ENCODE results near the gene CFAP74.

CFAP74 gene

GRCh38 chr1:1874901-1875300, 128.7 kb downstream of the CFAP74 start:
- Histone ChIP-seq H3K27ac (replicated peaks; ENCODE audit: low read length) (no peak overlapping the region), H3K23ac (ENCODE audit: low read depth, low read length, poor library complexity) (no peak overlapping the region), H2BK5ac (ENCODE audit: low read length) (no peak overlapping the region), H3K4ac (ENCODE audit: low read length) (no peak overlapping the region), H2BK15ac (ENCODE audit: low read length) (no peak overlapping the region), H3K79me1 (ENCODE audit: low read depth, low read length) (peaks cover 5% of the 10 kb centered on the region), H3K9ac (ENCODE audit: low read depth, low read length, poor library complexity) (no peak overlapping the region), H3K18ac (ENCODE audit: low read length) (no peak overlapping the region), H3K14ac (ENCODE audit: low read length) (no peak overlapping the region), H2BK120ac (ENCODE audit: low read depth, low read length) (no peak overlapping the region), H2AFZ (ENCODE audit: low read length) (no peak overlapping the region), H3K4me2 (ENCODE audit: insufficient read depth, low read length, poor library complexity, severe bottlenecking) (no peak overlapping the region), H4K91ac (ENCODE audit: low read depth, low read length, poor library complexity) (no peak overlapping the region), H3K27me3 (ENCODE audit: control insufficient read depth in 3 of 3, insufficient read depth in 3 of 3, low read depth in 1 of 3, low read length in 3 of 3) (no peaks in the 10 kb centered on the region), H2BK12ac (ENCODE audit: low read length) (no peak overlapping the region), H4K8ac (ENCODE audit: low read depth, low read length) (no peak overlapping the region), H3K9me3 (replicated peaks in 1 of 2; ENCODE audit: control insufficient read depth in 2 of 2, insufficient read depth in 1 of 2, low read depth in 1 of 2, low read length in 2 of 2) (peaks cover 3 to 38% of the 10 kb centered on the region in 2 donors), H3K36me3 (replicated peaks in 1 of 2; ENCODE audit: control insufficient read depth in 2 of 2, insufficient read depth in 2 of 2, low read length in 2 of 2) (peaks cover 34 to 98% of the 10 kb centered on the region in 2 donors), H3K4me3 (ENCODE audit: low read length in 2 of 2) (no peak overlapping the region), H3K4me1 (ENCODE audit: control insufficient read depth in 2 of 2, insufficient read depth in 1 of 2, low read depth in 1 of 2, low read length in 2 of 2) (peaks cover 0 to 4% of the 10 kb centered on the region in 2 donors), H2AK5ac (ENCODE audit: low read depth, low read length) (no peak overlapping the region)
- DNase-seq (ENCODE audit: low spot score) = no peak
- WGBS, 2 donors (ENCODE audit: extremely low coverage in 2 of 2, insufficient read length in 2 of 2, insufficient replicate concordance in 1 of 2) = no CpG with 5 or more reads among the region's 7 CpGs

GRCh38 chr1:1873186-1873585, 130.4 kb downstream of the CFAP74 start:
- H3K4me3 ChIP-seq (ENCODE audit: low read length in 2 of 2) = no peak overlapping the region
- no peak for DNase-seq (ENCODE audit: low spot score)
- H3K9me3 ChIP-seq (replicated peaks in 1 of 2; ENCODE audit: control insufficient read depth in 2 of 2, insufficient read depth in 1 of 2, low read depth in 1 of 2, low read length in 2 of 2) = peaks cover 3 to 34% of the 10 kb centered on the region in 2 donors
- no peak overlapping the region for H3K4me2 ChIP-seq (ENCODE audit: insufficient read depth, low read length, poor library complexity, severe bottlenecking)
- H2BK120ac ChIP-seq (ENCODE audit: low read depth, low read length) = no peak overlapping the region
- H3K23ac ChIP-seq (ENCODE audit: low read depth, low read length, poor library complexity) = no peak overlapping the region
- H2BK5ac ChIP-seq (ENCODE audit: low read length) = no peak overlapping the region
- no peak overlapping the region for H4K91ac ChIP-seq (ENCODE audit: low read depth, low read length, poor library complexity)
- H2AFZ ChIP-seq (ENCODE audit: low read length) = no peak overlapping the region
- H2BK15ac ChIP-seq (ENCODE audit: low read length) = no peak overlapping the region
- peaks cover 0 to 3% of the 10 kb centered on the region in 2 donors for H3K4me1 ChIP-seq (ENCODE audit: control insufficient read depth in 2 of 2, insufficient read depth in 1 of 2, low read depth in 1 of 2, low read length in 2 of 2)
- H3K4ac ChIP-seq (ENCODE audit: low read length) = no peak overlapping the region
- H3K14ac ChIP-seq (ENCODE audit: low read length) = no peak overlapping the region
- no peak overlapping the region for H3K18ac ChIP-seq (ENCODE audit: low read length)
- no peak overlapping the region for H3K27ac ChIP-seq (replicated peaks; ENCODE audit: low read length)
- peaks cover 34 to 90% of the 10 kb centered on the region in 2 donors for H3K36me3 ChIP-seq (replicated peaks in 1 of 2; ENCODE audit: control insufficient read depth in 2 of 2, insufficient read depth in 2 of 2, low read length in 2 of 2)
- H2BK12ac ChIP-seq (ENCODE audit: low read length) = no peak overlapping the region
- WGBS, 2 donors (ENCODE audit: extremely low coverage in 2 of 2, insufficient read length in 2 of 2, insufficient replicate concordance in 1 of 2) = no CpG with 5 or more reads among the region's 2 CpGs
- H3K27me3 ChIP-seq (ENCODE audit: control insufficient read depth in 3 of 3, insufficient read depth in 3 of 3, low read depth in 1 of 3, low read length in 3 of 3) = no peaks in the 10 kb centered on the region
- no peak overlapping the region for H2AK5ac ChIP-seq (ENCODE audit: low read depth, low read length)
- no peak overlapping the region for H4K8ac ChIP-seq (ENCODE audit: low read depth, low read length)
- peaks cover 7% of the 10 kb centered on the region for H3K79me1 ChIP-seq (ENCODE audit: low read depth, low read length)
- no peak overlapping the region for H3K9ac ChIP-seq (ENCODE audit: low read depth, low read length, poor library complexity)

- Histone ChIP-seq H3K36me3 (replicated peaks in 1 of 2; ENCODE audit: control insufficient read depth in 2 of 2, insufficient read depth in 2 of 2, low read length in 2 of 2) (peaks cover 34 to 83% of the 10 kb centered on the region in 2 donors), H3K4me1 (ENCODE audit: control insufficient read depth in 2 of 2, insufficient read depth in 1 of 2, low read depth in 1 of 2, low read length in 2 of 2) (peaks cover 0 to 3% of the 10 kb centered on the region in 2 donors), H3K9me3 (replicated peaks in 1 of 2; ENCODE audit: control insufficient read depth in 2 of 2, insufficient read depth in 1 of 2, low read depth in 1 of 2, low read length in 2 of 2) (peaks cover 3 to 31% of the 10 kb centered on the region in 2 donors), H3K4ac (ENCODE audit: low read length) (no peak overlapping the region), H3K79me1 (ENCODE audit: low read depth, low read length) (peaks cover 7% of the 10 kb centered on the region), H2BK15ac (ENCODE audit: low read length) (no peak overlapping the region), H2AFZ (ENCODE audit: low read length) (no peak overlapping the region), H4K91ac (ENCODE audit: low read depth, low read length, poor library complexity) (no peak overlapping the region), H3K23ac (ENCODE audit: low read depth, low read length, poor library complexity) (no peak overlapping the region), H3K14ac (ENCODE audit: low read length) (no peak overlapping the region), H3K4me2 (ENCODE audit: insufficient read depth, low read length, poor library complexity, severe bottlenecking) (no peak overlapping the region), H2BK5ac (ENCODE audit: low read length) (no peak overlapping the region), H3K4me3 (ENCODE audit: low read length in 2 of 2) (no peak overlapping the region), H3K27ac (replicated peaks; ENCODE audit: low read length) (no peak overlapping the region), H4K8ac (ENCODE audit: low read depth, low read length) (no peak overlapping the region), H2BK120ac (ENCODE audit: low read depth, low read length) (no peak overlapping the region), H3K18ac (ENCODE audit: low read length) (no peak overlapping the region), H3K9ac (ENCODE audit: low read depth, low read length, poor library complexity) (no peak overlapping the region), H3K27me3 (ENCODE audit: control insufficient read depth in 3 of 3, insufficient read depth in 3 of 3, low read depth in 1 of 3, low read length in 3 of 3) (no peaks in the 10 kb centered on the region), H2AK5ac (ENCODE audit: low read depth, low read length) (no peak overlapping the region), H2BK12ac (ENCODE audit: low read length) (no peak overlapping the region)
- DNase-seq (ENCODE audit: low spot score) = no peak
- no CpG with 5 or more reads among the region's 11 CpGs for WGBS, 2 donors (ENCODE audit: extremely low coverage in 2 of 2, insufficient read length in 2 of 2, insufficient replicate concordance in 1 of 2)
Measured at GRCh38 chr1:1872329-1872994, 131.1 kb downstream of the CFAP74 start.

Data from neuronal stem cell (in vitro differentiated cells).